B cell (primary cell): Measurements from ENCODE around the gene BUB1B. TPM values are rescaled to one million over a fixed set of nuclear protein-coding genes. Genes with fewer than 3 reads are reported as not detected.
A peak's percentile ranks its signal among the peaks of the same experiment; 100 is the strongest.

Experiments used
- ATAC-seq: fragments of 200-7000 bp; cut with Tn5 transposase; one replicate; pipeline ENCODE4 v1.10.0; 2021; ENCODE audit warnings: low read depth, mild to moderate bottlenecking, moderate number of reproducible peaks, moderate library complexity
- CTCF ChIA-PET: fragments of 350-600 bp; sonication (Branson Sonifier 250); formaldehyde crosslinking; loops from one replicate; lab custom pipeline; 2021; ENCODE audit warnings: antibody characterized with exemption, inconsistent platforms; lab: Charles Lee
- POLR2A ChIA-PET: fragments of 350-600 bp; sonication (Branson Sonifier 250); formaldehyde crosslinking; loops from one replicate; lab custom pipeline; 2021; ENCODE audit warnings: antibody characterized with exemption; lab: Charles Lee
- DNase-seq: peaks from one replicate; pipeline ENCODE4 v3.0.0; 2013
- H2AFZ ChIP-seq: 2 replicates; pipeline ENCODE4 v1.6.1; 2012; ENCODE audit warnings: mild to moderate bottlenecking, low read depth, low read length; ENCODE audit not compliant: insufficient read depth, poor library complexity, severe bottlenecking
- H3K27ac ChIP-seq, 2 donors: 1 replicate in 1 of 2; 2 replicates in 1 of 2; pipeline ENCODE4 v1.5.1; 2012 to 2013; ENCODE audit warnings: low read length in 2 of 2, mild to moderate bottlenecking in 2 of 2, moderate library complexity in 1 of 2
- H3K27me3 ChIP-seq, 4 experiments: fragments of 200-600 bp in 1 of 4; sonication (generic) in 1 of 4; replicated peaks in 1 of 4; 1 replicate in 2 of 4; 2 replicates in 2 of 4; pipeline versions ENCODE4 v1.6.1 to v1.7.0; 2013 to 2016; ENCODE audit warnings: low read length in 3 of 4, mild to moderate bottlenecking in 2 of 4, mixed read lengths in 1 of 4, moderate library complexity in 1 of 4; ENCODE audit not compliant: insufficient read depth in 4 of 4, control insufficient read depth in 3 of 4; ENCODE audit errors: control extremely low read depth in 1 of 4
- H3K36me3 ChIP-seq, 2 experiments: replicated peaks in 1 of 2; 1 replicate in 1 of 2; 2 replicates in 1 of 2; pipeline versions ENCODE4 v1.6.1 to v1.7.1; 2013; ENCODE audit warnings: low read length in 1 of 2; ENCODE audit not compliant: insufficient read depth in 2 of 2, control insufficient read depth in 1 of 2; ENCODE audit errors: control extremely low read depth in 1 of 2, extremely low read depth in 1 of 2
- H3K4me1 ChIP-seq, 2 donors: fragments of 200-600 bp in 1 of 2; sonication (generic) in 1 of 2; 1 replicate in 1 of 2; 2 replicates in 1 of 2; pipeline versions ENCODE4 v1.5.1 to v1.6.1; 2013 to 2017; ENCODE audit warnings: low read length in 2 of 2; ENCODE audit not compliant: control insufficient read depth in 2 of 2, insufficient read depth in 2 of 2
- H3K4me2 ChIP-seq: replicated peaks from 2 replicates; pipeline ENCODE3; 2012; ENCODE audit warnings: mild to moderate bottlenecking, low read depth, low read length; ENCODE audit not compliant: poor library complexity, severe bottlenecking
- H3K4me3 ChIP-seq, 5 experiments: fragments of 200-600 bp in 1 of 5; sonication (generic) in 1 of 5; 1 replicate in 3 of 5; 2 replicates in 2 of 5; pipeline versions ENCODE4 v1.5.1 to v1.7.0; 2011 to 2016; ENCODE audit warnings: low read length in 4 of 5, mild to moderate bottlenecking in 4 of 5, low read depth in 2 of 5, control low read depth in 1 of 5, moderate library complexity in 1 of 5; ENCODE audit not compliant: insufficient read depth in 1 of 5; ENCODE audit errors: control extremely low read depth in 1 of 5, extremely low read depth in 1 of 5
- H3K79me2 ChIP-seq: fragments of 200-600 bp; sonication (generic); one replicate; pipeline ENCODE4 v1.6.0; 2016; ENCODE audit warnings: low read length; ENCODE audit not compliant: control insufficient read depth, insufficient read depth
- H3K9ac ChIP-seq: fragments of 200-600 bp; sonication (generic); 2 replicates; pipeline ENCODE4 v1.6.1; 2017; ENCODE audit warnings: mild to moderate bottlenecking, low read length, moderate library complexity
- H3K9me3 ChIP-seq, 3 donors: one replicate each; pipeline versions ENCODE4 v1.6.1 to v1.7.1; 2013; ENCODE audit warnings: low read length in 2 of 3; ENCODE audit not compliant: control insufficient read depth in 2 of 3, insufficient read depth in 1 of 3; ENCODE audit errors: control extremely low read depth in 1 of 3
- H4K20me1 ChIP-seq: 2 replicates; pipeline ENCODE4 v1.6.0; 2012; ENCODE audit warnings: mild to moderate bottlenecking, low read length; ENCODE audit not compliant: insufficient read depth, control insufficient read depth, poor library complexity, severe bottlenecking
- H3K27ac Mint-ChIP-seq: one replicate; pipeline ENCODE4 v1.8.0; 2021; ENCODE audit warnings: mixed read lengths
- H3K27me3 Mint-ChIP-seq: one replicate; pipeline ENCODE4 v1.8.0; 2021; ENCODE audit warnings: mixed read lengths
- H3K4me1 Mint-ChIP-seq: one replicate; pipeline ENCODE4 v1.8.0; 2021; ENCODE audit warnings: mixed read lengths
- H3K4me3 Mint-ChIP-seq: one replicate; pipeline ENCODE4 v1.8.0; 2021; ENCODE audit warnings: mixed read lengths
- H3K9me3 Mint-ChIP-seq: one replicate; pipeline ENCODE4 v1.8.0; 2022; ENCODE audit warnings: mixed read lengths; ENCODE audit not compliant: insufficient read depth
- EZH2 ChIP-seq: IDR thresholded peaks from 2 replicates; pipeline ENCODE4 v1.6.1; 2012; ENCODE audit warnings: borderline replicate concordance, low read depth, mild to moderate bottlenecking, moderate library complexity, low read length; ENCODE audit not compliant: insufficient read depth, poor library complexity, severe bottlenecking
- WGBS: methylation state at CpG from one replicate; pipeline ENCODE4 v1.1.5; 2013; ENCODE audit warnings: missing lambda C conversion rate; ENCODE audit not compliant: insufficient coverage; 5-methylcytosine and 5-hydroxymethylcytosine counted together
- intact Hi-C: fragments of 100-400 bp; cut with micrococcal nuclease; formaldehyde crosslinking; loops from one replicate; pipeline ENCODE4 v1.10.0; 2022
- polyA plus RNA-seq: library from polyadenylated mRNA; depleted of rRNA; stranded (reverse); fragments of >200 nt; gene quantifications from 2 replicates; pipeline ENCODE4 v1.2.3, GENCODE V29; 2012
- total RNA-seq, 2 donors: library from RNA; stranded (reverse); fragments of 120-200 nt in 1 of 2; gene quantifications; 1 replicate in 1 of 2; 2 replicates in 1 of 2; pipeline versions ENCODE4 v1.2.3 to v1.2.4, GENCODE V29; 2013 to 2022
- TF ChIP-seq, protein P1 (sequence below): fragments of 200-600 bp; IDR thresholded peaks from one replicate; pipeline ENCODE4 v1.8.0; 2022; ENCODE audit warnings: antibody characterized with exemption, mild to moderate bottlenecking

The BUB1B gene
- total and polyA plus RNA-seq, 2 donors (not counting 1 experiment from before 2014, with no cell fraction given): 0.70 to 4.4 TPM

DNA sequence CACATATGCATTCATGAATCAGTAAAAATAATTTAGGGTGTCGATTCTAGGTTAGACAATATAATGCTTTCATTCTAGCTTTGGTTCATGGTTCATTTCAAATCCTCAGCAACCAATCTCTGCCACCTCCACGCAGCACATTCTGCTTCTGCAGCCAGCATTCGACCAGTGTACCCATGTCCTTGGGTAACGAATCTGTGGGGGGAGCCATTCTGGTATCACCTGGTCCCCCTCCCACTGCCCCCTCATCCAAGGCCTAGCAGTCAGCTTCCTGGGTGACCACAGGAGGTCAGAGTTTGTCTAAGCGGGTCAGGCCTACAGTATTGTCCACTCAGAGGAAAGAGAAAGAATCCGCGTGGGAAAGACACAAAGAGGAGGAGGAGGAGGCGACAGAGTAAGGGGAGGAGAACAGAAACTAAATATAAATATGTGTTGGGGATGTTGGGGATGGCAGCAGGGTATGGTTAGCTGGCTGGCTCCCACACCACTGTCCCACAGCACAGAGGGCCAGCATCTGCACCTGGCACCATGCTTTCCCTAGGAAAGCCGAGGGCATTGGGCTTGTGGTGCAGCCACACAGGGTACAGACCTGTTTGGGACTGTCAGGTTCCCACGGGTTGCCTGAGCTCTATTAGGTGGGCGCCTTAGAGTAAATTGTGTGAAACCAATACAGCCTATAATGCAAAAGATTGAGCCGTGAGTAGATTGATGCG, 90.1 kb downstream of the BUB1B start:
- 84% methylated on average over 11 of the region's 13 CpGs for WGBS

More for the DNA sequence above, 90.1 kb downstream of the BUB1B start:
- ChIA-PET POLR2A (no interaction called here), CTCF (interaction anchor here (1.4 kb wide), 1 partner anchor 24 kb away, joined by 7 read pairs; no protein-coding TSS in a partner anchor)
- peaks cover 0 to 35% (median 12%) of the 10 kb centered on the region in 4 experiments for H3K27me3 ChIP-seq
- intact Hi-C loops: no loop called here
- H3K9ac ChIP-seq: no peak overlapping the region
- H3K4me3 ChIP-seq: no peak overlapping the region
- no peak for TF ChIP-seq EZH2
- TF ChIP-seq, protein P1, sequence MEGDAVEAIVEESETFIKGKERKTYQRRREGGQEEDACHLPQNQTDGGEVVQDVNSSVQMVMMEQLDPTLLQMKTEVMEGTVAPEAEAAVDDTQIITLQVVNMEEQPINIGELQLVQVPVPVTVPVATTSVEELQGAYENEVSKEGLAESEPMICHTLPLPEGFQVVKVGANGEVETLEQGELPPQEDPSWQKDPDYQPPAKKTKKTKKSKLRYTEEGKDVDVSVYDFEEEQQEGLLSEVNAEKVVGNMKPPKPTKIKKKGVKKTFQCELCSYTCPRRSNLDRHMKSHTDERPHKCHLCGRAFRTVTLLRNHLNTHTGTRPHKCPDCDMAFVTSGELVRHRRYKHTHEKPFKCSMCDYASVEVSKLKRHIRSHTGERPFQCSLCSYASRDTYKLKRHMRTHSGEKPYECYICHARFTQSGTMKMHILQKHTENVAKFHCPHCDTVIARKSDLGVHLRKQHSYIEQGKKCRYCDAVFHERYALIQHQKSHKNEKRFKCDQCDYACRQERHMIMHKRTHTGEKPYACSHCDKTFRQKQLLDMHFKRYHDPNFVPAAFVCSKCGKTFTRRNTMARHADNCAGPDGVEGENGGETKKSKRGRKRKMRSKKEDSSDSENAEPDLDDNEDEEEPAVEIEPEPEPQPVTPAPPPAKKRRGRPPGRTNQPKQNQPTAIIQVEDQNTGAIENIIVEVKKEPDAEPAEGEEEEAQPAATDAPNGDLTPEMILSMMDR: no peak
- H3K36me3 ChIP-seq: no peaks in the 10 kb centered on the region
- DNase-seq (no peak), ATAC-seq (no peak)
- no peak overlapping the region for H3K4me2 ChIP-seq
- no peak overlapping the region for H3K27ac ChIP-seq
- no peaks in the 10 kb centered on the region for H3K79me2 ChIP-seq
- H3K9me3 ChIP-seq: peaks cover 0 to 6% (median 0%) of the 10 kb centered on the region in 3 donors
- Mint-ChIP-seq H3K9me3 (no peaks in the 10 kb centered on the region), H3K4me3 (peak overlapping the region; percentile 72), H3K4me1 (peaks cover 10% of the 10 kb centered on the region), H3K27me3 (peaks cover 27% of the 10 kb centered on the region), H3K27ac (no peak overlapping the region)
- peaks cover 10 to 17% of the 10 kb centered on the region in 2 donors for H3K4me1 ChIP-seq
- no peaks in the 10 kb centered on the region for H4K20me1 ChIP-seq
- no peak overlapping the region for H2AFZ ChIP-seq
